OCI-LY7 (cell line): ENCODE data around the gene MPV17. TPM values are rescaled to one million over a fixed set of nuclear protein-coding genes. Genes with fewer than 3 reads are reported as not detected.

Experiments
- BruUV-seq: library from RNA; stranded (reverse); fragments of 400-500 nt; replicated peaks from 2 replicates; lab custom pipeline; 2021; lab: Mats Ljungman, UMichigan
- CTCF ChIA-PET: fragments of 300-600 bp; sonication (Branson Sonifier 250); formaldehyde crosslinking; loops from one replicate; lab custom pipeline; 2022; ENCODE audit warnings: antibody characterized with exemption; ENCODE audit not compliant: unreplicated experiment; lab: Charles Lee
- POLR2A ChIA-PET: fragments of 300-600 bp; sonication (Branson Sonifier 250); formaldehyde crosslinking; loops from one replicate; lab custom pipeline; 2022; ENCODE audit warnings: antibody characterized with exemption; lab: Charles Lee
- DNase-seq: peaks from one replicate; pipeline ENCODE4 v3.0.0-alpha.2; 2015; ENCODE audit warnings: low spot score
- H2AFZ ChIP-seq: fragments of 200-600 bp; sonication (generic), shearing (Covaris generic); 2 replicates; pipeline ENCODE4 v1.6.1; 2014; ENCODE audit warnings: mild to moderate bottlenecking, antibody characterized with exemption, low read length, moderate library complexity
- H3K27ac ChIP-seq: fragments of 200-600 bp; sonication (generic); 2 replicates; pipeline ENCODE4 v1.5.1; 2014; ENCODE audit warnings: mixed run types, low read depth, mild to moderate bottlenecking, moderate library complexity, low read length, inconsistent platforms; ENCODE audit not compliant: poor library complexity, severe bottlenecking
- H3K36me3 ChIP-seq: fragments of 200-600 bp; sonication (generic); 2 replicates; pipeline ENCODE4 v1.6.1; 2014; ENCODE audit warnings: mild to moderate bottlenecking, antibody characterized with exemption, low read length, moderate library complexity, mixed read lengths; ENCODE audit not compliant: insufficient read depth
- H3K4me1 ChIP-seq: fragments of 200-600 bp; sonication (generic); 2 replicates; pipeline ENCODE4 v1.5.1; 2014; ENCODE audit warnings: mild to moderate bottlenecking, low read length; ENCODE audit not compliant: insufficient read depth, poor library complexity, severe bottlenecking
- H3K4me2 ChIP-seq: fragments of 200-600 bp; sonication (generic); 2 replicates; pipeline ENCODE4 v1.6.1; 2014; ENCODE audit warnings: mild to moderate bottlenecking, low read length
- H3K4me3 ChIP-seq: fragments of 200-600 bp; sonication (generic); 2 replicates; pipeline ENCODE4 v1.5.1; 2014; ENCODE audit warnings: mild to moderate bottlenecking, low read depth, low read length; ENCODE audit not compliant: poor library complexity, severe bottlenecking
- H3K79me2 ChIP-seq: fragments of 200-600 bp; sonication (generic); 2 replicates; pipeline ENCODE4 v1.6.1; 2016; ENCODE audit warnings: low read depth, mild to moderate bottlenecking, low read length, moderate library complexity, mixed read lengths; ENCODE audit not compliant: insufficient read depth
- H3K9me2 ChIP-seq: fragments of 200-600 bp; sonication (generic); 2 replicates; pipeline ENCODE4 v1.6.1; 2016; ENCODE audit warnings: mild to moderate bottlenecking, low read length, mixed read lengths; ENCODE audit not compliant: insufficient read depth
- H3K9me3 ChIP-seq: fragments of 200-600 bp; sonication (generic); 2 replicates; pipeline ENCODE4 v1.6.1; 2014; ENCODE audit warnings: mild to moderate bottlenecking, mixed run types, low read length, mixed read lengths
- H4K20me1 ChIP-seq: fragments of 200-600 bp; sonication (generic); 2 replicates; pipeline ENCODE4 v1.6.1; 2014; ENCODE audit warnings: mild to moderate bottlenecking, antibody characterized with exemption, low read length, moderate library complexity, mixed read lengths; ENCODE audit not compliant: insufficient read depth
- EZH2phosphoT487 ChIP-seq: fragments of 200-600 bp; sonication (generic); IDR thresholded peaks from 2 replicates; pipeline ENCODE4 v1.6.1; 2018; ENCODE audit warnings: low read depth, borderline replicate concordance, mild to moderate bottlenecking, mixed run types, antibody characterized with exemption, low read length, moderate library complexity, mixed read lengths
- intact Hi-C: fragments of 100-400 bp; cut with micrococcal nuclease; formaldehyde crosslinking; loops from one replicate; pipeline ENCODE4 v1.10.0; 2022; ENCODE audit not compliant: unreplicated experiment
- total RNA-seq, 2 experiments: library from RNA; depleted of rRNA in 1 of 2; stranded (reverse); fragments of >200 nt in 1 of 2; shearing (Covaris generic) in 1 of 2; gene quantifications; 2 replicates each; pipeline ENCODE4 v1.2.3, GENCODE V29; 2014 to 2022
- TF ChIP-seq, protein P1 (sequence below): fragments of 200-600 bp; sonication (generic); conservative IDR thresholded peaks from 2 replicates; pipeline ENCODE4 v1.5.1; 2014; ENCODE audit warnings: mild to moderate bottlenecking, antibody characterized with exemption, low read length, moderate library complexity, mixed read lengths

MPV17 gene
- total RNA-seq, 2 experiments from 2014 or later, result 63.9 to 109 TPM

DNA sequence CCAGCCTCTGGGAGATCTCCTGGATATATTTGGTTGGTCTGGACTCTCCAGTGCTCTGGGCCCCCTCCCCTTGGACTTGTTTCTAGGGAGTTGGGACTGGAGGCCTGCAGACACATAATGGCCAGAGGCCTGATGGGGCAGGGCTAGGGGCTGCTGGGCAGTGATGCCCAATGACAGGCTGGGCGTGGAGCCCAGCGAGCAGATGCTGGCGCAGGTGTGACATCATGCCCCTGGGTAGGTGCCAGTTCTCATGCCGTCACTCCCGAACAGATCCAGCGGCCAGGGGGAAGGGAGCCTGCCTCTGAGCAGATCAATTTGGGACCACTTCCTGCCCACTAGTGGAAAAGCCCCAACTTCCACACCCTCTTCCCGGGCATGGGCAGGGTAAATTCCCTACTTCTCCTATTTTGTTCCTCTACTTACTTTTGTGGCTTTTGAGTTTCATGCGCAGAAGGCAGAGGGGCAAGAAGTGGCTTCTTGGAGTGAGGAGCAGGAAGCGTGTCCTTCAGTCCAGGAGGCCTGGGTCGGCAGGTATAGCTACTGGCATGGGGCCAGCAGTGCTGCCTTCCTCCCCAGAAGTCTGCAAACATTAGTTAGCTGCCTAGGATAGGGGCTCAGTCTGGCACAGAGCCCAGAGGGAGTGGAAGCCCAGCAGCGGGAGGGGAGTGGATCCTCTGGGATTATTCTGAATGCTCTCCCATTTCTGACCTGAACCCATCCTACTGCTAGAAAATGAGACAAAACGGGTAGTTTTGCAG lies 6.1 kb downstream of the MPV17 start:
- Histone ChIP-seq H2AFZ (no peak overlapping the region), H3K36me3 (no peaks in the 10 kb centered on the region; the same call in 1 of the 2 replicates), H3K4me3 (no peak overlapping the region), H3K9me3 (no peaks in the 10 kb centered on the region), H3K79me2 (peaks cover 7% of the 10 kb centered on the region; the same call in 1 of the 2 replicates), H3K9me2 (no peaks in the 10 kb centered on the region), H3K4me1 (peaks cover 5% of the 10 kb centered on the region), H3K27ac (no peak overlapping the region), H3K4me2 (no peak overlapping the region), H4K20me1 (no peaks in the 10 kb centered on the region)
- ChIA-PET POLR2A (interaction anchor here (0.6 kb wide), 1 partner anchor 19 kb away, joined by 3 read pairs; no protein-coding TSS in a partner anchor), CTCF (no interaction called here)
- BruUV-seq, result no TSS peak
- intact Hi-C loops, result no loop called here
- no peak for DNase-seq
- TF ChIP-seq, protein P1, sequence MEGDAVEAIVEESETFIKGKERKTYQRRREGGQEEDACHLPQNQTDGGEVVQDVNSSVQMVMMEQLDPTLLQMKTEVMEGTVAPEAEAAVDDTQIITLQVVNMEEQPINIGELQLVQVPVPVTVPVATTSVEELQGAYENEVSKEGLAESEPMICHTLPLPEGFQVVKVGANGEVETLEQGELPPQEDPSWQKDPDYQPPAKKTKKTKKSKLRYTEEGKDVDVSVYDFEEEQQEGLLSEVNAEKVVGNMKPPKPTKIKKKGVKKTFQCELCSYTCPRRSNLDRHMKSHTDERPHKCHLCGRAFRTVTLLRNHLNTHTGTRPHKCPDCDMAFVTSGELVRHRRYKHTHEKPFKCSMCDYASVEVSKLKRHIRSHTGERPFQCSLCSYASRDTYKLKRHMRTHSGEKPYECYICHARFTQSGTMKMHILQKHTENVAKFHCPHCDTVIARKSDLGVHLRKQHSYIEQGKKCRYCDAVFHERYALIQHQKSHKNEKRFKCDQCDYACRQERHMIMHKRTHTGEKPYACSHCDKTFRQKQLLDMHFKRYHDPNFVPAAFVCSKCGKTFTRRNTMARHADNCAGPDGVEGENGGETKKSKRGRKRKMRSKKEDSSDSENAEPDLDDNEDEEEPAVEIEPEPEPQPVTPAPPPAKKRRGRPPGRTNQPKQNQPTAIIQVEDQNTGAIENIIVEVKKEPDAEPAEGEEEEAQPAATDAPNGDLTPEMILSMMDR, result no peak
- no peak for TF ChIP-seq EZH2phosphoT487

DNA sequence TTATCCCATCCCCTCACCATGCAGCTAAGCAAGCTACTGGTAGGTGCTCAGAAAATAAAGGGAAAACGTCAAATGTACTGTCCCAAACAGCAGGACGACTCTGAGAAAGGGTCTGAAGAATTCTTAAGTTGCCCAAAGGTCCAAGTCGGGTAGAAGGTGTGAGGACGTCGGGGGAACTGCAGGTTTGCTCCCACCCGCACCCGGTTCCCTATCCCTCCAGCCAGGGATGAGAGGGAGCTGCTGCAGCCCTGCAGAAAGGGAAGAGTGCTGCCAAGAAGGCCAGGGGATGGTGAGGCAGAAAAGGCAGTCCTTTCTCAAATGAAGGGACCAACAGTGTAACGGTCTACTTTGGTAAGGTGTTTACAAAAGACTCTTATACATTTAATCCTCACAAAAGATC lies 7.8 kb downstream of the MPV17 start:
- TF ChIP-seq, protein P1, result no peak
- no peak for TF ChIP-seq EZH2phosphoT487
- H4K20me1 ChIP-seq, result no peaks in the 10 kb centered on the region
- ChIA-PET CTCF (no interaction called here), POLR2A (interaction anchor here (0.6 kb wide), 1 partner anchor 17 kb away, joined by 3 read pairs; no protein-coding TSS in a partner anchor)
- DNase-seq, result no peak
- no peaks in the 10 kb centered on the region; the same call in 1 of the 2 replicates for H3K36me3 ChIP-seq
- no peak overlapping the region for H3K4me3 ChIP-seq
- BruUV-seq, result no TSS peak
- no peaks in the 10 kb centered on the region for H3K79me2 ChIP-seq
- H2AFZ ChIP-seq, result no peak overlapping the region
- no peaks in the 10 kb centered on the region for H3K4me1 ChIP-seq
- H3K4me2 ChIP-seq, result no peak overlapping the region
- H3K9me3 ChIP-seq, result no peaks in the 10 kb centered on the region
- no peak overlapping the region for H3K27ac ChIP-seq
- intact Hi-C loops, result no loop called here
- no peaks in the 10 kb centered on the region for H3K9me2 ChIP-seq

DNA sequence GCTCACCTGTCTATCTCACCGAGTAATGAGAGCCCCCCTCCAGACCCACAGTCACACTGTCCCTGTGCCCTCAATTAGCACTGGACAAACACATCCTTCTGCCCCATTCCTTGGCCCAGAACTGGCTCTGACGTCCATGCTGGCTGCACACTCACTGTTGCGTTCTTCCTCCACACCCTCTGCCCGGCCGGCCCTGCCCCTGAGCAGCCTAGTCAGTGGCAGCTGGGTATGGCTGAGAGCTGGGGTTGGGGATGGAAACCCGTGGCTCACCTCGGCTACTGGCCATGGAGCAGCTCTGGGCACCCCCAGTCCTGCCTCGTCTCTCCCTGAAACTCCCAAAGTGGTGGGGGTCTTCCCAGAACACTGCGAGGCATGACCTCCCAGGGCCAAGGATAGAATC lies 8.2 kb downstream of the MPV17 start:
- POLR2A ChIA-PET, result no interaction called here
- H4K20me1 ChIP-seq, result no peaks in the 10 kb centered on the region
- no peaks in the 10 kb centered on the region for H3K79me2 ChIP-seq
- H3K4me1 ChIP-seq, result no peaks in the 10 kb centered on the region
- H3K4me2 ChIP-seq, result no peak overlapping the region
- H3K4me3 ChIP-seq, result no peak overlapping the region
- no peaks in the 10 kb centered on the region for H3K9me3 ChIP-seq
- CTCF ChIA-PET, result no interaction called here
- no peak overlapping the region for H3K27ac ChIP-seq
- BruUV-seq, result no TSS peak
- no peak for TF ChIP-seq EZH2phosphoT487
- TF ChIP-seq, protein P1, result no peak
- H2AFZ ChIP-seq, result no peak overlapping the region
- no peak for DNase-seq
- no peaks in the 10 kb centered on the region for H3K9me2 ChIP-seq
- H3K36me3 ChIP-seq, result peaks cover 2% of the 10 kb centered on the region
- intact Hi-C loops, result no loop called here
